ENCODE results near the gene UNC5A.

DNA sequence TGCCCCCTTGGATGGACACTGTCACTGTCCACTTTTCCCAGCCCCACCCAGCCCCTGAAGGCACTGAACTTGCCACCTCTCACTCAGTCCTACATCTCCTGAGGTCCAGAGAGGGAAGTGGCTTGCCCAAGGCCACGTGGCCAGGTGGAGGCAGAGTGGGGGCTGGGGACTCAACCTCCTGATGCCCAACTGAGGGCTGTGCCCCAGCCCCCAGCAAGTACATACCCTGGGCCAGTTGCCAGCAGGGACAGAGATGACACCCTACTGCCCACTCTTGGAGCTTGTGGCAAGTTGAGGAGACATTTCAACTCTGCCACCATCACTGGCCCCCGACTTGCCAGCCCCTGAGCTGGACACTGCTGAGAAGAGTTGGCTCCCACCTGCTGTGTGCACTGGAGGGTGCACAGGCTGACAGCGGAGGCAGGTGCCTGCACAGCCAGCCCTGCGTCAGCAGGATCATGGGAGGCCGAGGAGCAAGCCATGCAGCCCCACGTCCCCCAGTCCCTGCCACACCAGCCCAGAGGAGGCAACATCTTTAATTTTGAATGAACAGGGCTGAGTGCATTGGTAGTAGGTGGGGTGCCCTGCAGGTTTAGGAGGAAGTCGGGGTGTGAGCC, 39.4 kb downstream of the UNC5A start:
- TF ChIP-seq, protein P1, sequence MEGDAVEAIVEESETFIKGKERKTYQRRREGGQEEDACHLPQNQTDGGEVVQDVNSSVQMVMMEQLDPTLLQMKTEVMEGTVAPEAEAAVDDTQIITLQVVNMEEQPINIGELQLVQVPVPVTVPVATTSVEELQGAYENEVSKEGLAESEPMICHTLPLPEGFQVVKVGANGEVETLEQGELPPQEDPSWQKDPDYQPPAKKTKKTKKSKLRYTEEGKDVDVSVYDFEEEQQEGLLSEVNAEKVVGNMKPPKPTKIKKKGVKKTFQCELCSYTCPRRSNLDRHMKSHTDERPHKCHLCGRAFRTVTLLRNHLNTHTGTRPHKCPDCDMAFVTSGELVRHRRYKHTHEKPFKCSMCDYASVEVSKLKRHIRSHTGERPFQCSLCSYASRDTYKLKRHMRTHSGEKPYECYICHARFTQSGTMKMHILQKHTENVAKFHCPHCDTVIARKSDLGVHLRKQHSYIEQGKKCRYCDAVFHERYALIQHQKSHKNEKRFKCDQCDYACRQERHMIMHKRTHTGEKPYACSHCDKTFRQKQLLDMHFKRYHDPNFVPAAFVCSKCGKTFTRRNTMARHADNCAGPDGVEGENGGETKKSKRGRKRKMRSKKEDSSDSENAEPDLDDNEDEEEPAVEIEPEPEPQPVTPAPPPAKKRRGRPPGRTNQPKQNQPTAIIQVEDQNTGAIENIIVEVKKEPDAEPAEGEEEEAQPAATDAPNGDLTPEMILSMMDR (conservative IDR thresholded peaks at IDR 0.05): no peak
- no peak for TF ChIP-seq EZH2 (IDR thresholded peaks at IDR 0.05; ENCODE audit: low read depth)

Measured in PC-9 (cell line).